Fibroblast of gingiva (primary cell): ENCODE measurements around the gene DNAH8.

Source experiments
- DNase-seq: peaks from one replicate; pipeline ENCODE4 v3.0.0-alpha.2; 2011; ENCODE audit warnings: low read depth

The DNAH8 gene

DNA sequence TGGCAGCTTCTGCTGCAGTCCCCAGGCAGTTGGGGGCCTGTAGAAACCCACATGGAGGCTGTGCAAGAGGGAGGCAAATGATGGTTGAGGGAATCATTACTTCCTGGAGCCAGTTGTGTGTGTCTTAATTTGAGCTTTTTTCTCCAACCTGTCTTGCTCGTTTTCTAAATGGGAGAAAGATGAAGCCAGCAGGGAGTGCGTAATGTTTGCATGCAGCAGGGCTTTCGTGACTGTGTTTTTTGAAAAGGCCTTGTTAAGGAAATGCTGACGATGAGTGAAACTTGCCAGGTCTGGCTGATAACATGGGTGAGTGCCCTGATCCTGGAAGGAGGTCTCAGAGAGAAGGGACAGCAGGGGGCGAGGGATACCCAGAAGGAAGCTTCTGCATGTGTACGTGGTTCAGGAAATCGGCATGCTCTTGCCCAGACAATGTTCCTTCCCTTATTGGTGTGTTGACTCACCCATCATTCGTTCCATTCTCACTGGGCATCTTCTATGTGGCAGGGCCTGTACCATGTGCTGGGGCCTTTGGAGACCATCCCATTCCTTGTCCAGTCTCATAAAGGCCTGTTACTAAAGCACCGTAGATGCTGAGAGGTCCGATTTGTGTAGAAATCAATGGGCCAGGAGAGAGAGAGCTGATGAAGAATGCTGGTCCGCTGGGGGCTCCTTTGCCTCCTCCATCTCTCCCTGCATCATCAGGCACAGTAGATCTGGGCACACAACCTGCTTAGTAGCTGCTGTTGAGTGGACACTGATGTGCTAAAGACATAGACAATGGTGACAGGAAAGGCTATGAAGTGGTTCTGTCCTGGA is 360.9 kb downstream of the DNAH8 start:
- DNase-seq = no peak

DNA sequence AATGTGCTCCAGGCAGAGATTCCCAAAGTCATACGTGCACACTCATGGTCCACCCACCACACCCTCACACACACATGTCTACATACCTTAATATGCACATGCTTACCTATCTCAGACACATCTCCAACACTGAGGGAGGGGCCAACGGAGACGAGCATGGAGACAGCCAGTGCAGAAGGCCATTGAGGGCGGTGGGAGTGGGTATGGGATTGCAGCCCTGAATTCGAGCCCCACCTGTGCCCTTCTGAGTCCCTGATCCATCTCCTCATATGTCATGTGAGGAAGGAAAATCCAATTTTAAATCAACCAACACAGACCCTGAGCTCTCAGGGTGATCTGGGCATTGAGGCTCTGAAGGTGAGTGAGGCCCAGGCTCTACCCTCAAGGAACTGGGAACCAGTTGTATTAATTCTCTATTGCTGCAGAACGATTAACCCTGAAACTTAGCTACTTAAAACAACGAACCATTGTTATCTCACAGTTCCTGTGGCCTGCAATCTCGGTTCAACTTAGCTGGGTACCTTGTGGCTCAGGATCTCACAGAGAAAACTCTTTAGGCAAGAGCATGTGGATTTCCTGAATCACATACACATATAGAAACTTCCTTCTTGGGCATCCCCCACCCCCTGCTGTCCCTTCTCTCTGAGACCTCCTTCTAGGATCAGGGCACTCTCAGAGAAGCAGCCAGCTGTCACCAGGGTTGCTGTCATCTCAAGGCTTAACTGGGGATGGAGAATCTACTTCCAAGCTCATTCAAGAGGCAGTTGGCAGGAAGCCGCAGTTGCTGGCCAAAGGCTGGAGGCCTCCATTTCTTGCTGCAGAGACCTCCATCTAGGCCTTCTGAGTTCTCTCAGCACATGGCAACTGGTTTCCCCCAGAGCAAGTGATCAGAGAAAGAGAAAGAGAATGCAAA is 361.8 kb downstream of the DNAH8 start:
- DNase-seq = no peak

DNA sequence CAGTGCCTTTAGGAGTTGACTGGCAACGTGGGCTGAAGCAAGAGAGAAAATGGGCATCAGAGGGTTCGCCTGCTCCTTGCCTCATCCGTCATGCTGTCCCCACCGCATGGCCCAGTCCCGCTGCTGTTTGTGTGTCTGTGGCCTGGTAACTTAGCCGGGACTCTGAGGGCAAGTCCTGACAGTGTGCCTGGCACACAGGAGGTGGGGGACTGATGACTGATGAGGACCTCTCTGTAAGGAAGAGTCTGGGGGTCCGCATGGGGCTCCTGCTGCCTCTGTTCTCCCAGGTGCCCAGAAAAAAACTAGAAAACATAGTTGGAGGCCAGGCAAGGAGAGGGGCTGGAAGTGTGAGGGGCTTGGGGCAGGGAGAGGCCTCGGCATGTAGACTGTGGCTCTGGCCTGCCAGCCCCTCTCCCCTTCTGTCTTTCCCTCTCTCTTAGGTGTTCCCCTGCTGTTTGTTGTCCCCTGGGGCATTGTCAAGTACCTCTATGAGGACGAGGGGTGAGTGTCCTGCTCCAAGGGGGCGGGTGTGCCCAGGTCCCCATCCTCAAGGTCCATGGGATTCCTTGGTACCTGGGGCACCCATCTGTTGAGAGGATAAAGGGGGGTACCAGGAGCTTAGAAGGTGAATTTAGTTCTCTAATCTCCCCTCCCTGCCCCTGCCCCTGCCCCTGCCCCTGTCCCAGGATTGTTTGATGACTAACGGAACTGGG is 362.9 kb downstream of the DNAH8 start:
- DNase-seq = no peak

DNA sequence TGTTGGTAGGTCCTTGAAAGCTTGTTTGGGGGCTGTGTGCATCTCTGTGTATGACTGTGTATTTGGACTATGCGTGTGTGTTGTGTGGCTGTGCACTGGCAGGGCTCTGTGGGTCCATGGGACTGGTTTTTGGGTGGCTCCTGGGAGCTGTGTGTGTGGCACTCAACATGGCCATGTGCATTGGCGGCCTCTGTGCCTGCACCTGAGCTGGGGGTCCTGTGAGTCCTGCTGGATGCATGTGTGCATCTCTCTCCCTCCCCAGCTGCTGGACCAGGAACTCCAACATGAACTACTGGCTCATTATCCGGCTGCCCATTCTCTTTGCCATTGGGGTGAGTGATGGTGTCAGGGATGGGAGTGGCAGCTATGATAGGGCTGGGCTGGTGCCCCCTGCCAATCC is 363.6 kb downstream of the DNAH8 start:
- no peak for DNase-seq

DNA sequence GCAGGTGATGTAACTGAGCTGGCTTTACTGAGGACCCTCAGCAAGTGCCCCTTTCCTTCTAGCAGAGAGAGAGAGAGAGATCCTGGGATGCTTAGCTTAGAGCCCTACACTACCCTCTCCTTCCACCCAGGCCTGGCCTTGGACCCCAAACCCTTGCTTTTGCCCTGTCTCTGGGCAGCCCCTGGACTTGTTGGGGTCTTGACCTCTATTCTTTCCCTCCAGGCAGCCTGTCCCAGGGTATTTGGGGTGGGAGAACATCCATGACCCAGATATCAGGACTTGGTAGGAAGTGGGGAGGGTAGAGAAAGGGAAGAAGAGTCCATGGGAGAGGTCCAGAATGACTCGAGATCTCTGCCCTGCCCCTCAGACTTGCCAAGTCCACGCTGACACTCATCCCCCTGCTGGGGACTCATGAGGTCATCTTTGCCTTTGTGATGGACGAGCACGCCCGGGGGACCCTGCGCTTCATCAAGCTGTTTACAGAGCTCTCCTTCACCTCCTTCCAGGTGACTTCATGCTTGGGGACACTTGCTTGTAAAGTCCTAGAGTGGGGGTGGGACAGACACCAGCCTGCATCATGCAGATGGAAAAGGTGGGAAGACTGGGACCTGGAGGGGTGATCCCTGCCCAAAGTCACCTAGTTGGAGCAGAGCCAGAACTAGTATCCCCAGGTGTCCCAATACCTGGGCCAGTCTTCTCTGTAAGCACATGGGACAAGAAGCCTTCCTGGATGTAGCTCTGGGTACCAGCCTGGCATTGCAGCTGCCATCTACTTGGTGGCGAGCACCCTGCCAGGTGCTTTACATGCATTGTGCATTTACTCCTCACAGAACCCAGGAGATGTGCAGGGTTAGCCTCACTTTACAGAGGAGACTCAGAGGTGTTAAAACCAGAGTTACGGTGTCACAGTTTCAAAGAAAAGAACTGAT is 364.4 kb downstream of the DNAH8 start:
- DNase-seq = no peak
